LNCaP clone FGC (cell line): Measurements from ENCODE around the gene IDH3B.

Experiments
- DNase-seq: peaks from one replicate; pipeline ENCODE4 v3.0.0-alpha.2; 2011; ENCODE audit warnings: low read depth
- H3K4me3 ChIP-seq: 2 replicates; pipeline ENCODE4 v1.5.1; 2011; ENCODE audit warnings: mild to moderate bottlenecking, low read depth, low read length, control low read depth
- CTCF ChIP-seq: IDR thresholded peaks from 2 replicates; pipeline ENCODE4 v1.5.1; 2012; ENCODE audit warnings: mild to moderate bottlenecking; ENCODE audit not compliant: control insufficient read depth, insufficient read depth; ENCODE audit errors: extremely low read depth

Gene IDH3B

GRCh38 chr20:2633381-2633780 is 30.6 kb downstream of the IDH3B start:
- no peak overlapping the region for H3K4me3 ChIP-seq
- peak; percentile 18 for DNase-seq
- no peak for TF ChIP-seq CTCF

GRCh38 chr20:2631228-2631627 is 32.8 kb downstream of the IDH3B start:
- DNase-seq: no peak
- H3K4me3 ChIP-seq: no peak overlapping the region
- peak; percentile 33; the same call in 1 of the 2 replicates for TF ChIP-seq CTCF

- TF ChIP-seq CTCF: no peak
- DNase-seq: no peak
- H3K4me3 ChIP-seq: no peak overlapping the region
Measured at GRCh38 chr20:2626853-2627541, 37.0 kb downstream of the IDH3B start.

GRCh38 chr20:2625062-2625461 is 39.0 kb downstream of the IDH3B start:
- H3K4me3 ChIP-seq: no peak overlapping the region
- TF ChIP-seq CTCF: no peak
- no peak for DNase-seq

- H3K4me3 ChIP-seq: no peak overlapping the region
- no peak for TF ChIP-seq CTCF
- no peak for DNase-seq
Measured at GRCh38 chr20:2624190-2624589, 39.8 kb downstream of the IDH3B start.

- no peak for DNase-seq
- no peak for TF ChIP-seq CTCF
- H3K4me3 ChIP-seq: no peak overlapping the region
Measured at GRCh38 chr20:2619961-2620595, 43.9 kb downstream of the IDH3B start.
